Lung (tissue), 16 donors: Measurements from ENCODE around the gene NPTN. TPM values are rescaled to one million over a fixed set of nuclear protein-coding genes. Genes with fewer than 3 reads are reported as not detected.

Source experiments
- ATAC-seq: fragments of 200-7000 bp; cut with Tn5 transposase; one replicate; pipeline ENCODE4 v1.9.1; 2020; ENCODE audit warnings: moderate number of reproducible peaks; ENCODE audit not compliant: insufficient read depth, low FRiP score
- DNase-seq, 3 donors: peaks; one replicate each; pipeline ENCODE4 v3.0.0-alpha.2; 2013 to 2017
- H3K27ac ChIP-seq, 2 donors: one replicate each; pipeline ENCODE4 v1.5.1; 2013; ENCODE audit warnings: mild to moderate bottlenecking in 2 of 2, moderate library complexity in 2 of 2, control low read depth in 1 of 2, inconsistent platforms in 1 of 2, low read depth in 1 of 2, low read length in 1 of 2
- H3K27me3 ChIP-seq, 3 donors: one replicate each; pipeline ENCODE4 v1.5.1; 2013; ENCODE audit warnings: low read length in 2 of 3; ENCODE audit not compliant: control insufficient read depth in 3 of 3, insufficient read depth in 3 of 3
- H3K36me3 ChIP-seq, 4 donors: one replicate each; pipeline ENCODE4 v1.5.1; 2013; ENCODE audit warnings: low read length in 4 of 4, mild to moderate bottlenecking in 1 of 4, moderate library complexity in 1 of 4; ENCODE audit not compliant: control insufficient read depth in 4 of 4, insufficient read depth in 4 of 4
- H3K4me1 ChIP-seq, 5 donors: one replicate each; pipeline ENCODE4 v1.5.1; 2013; ENCODE audit warnings: low read length in 5 of 5, mild to moderate bottlenecking in 2 of 5, moderate library complexity in 1 of 5; ENCODE audit not compliant: control insufficient read depth in 5 of 5, insufficient read depth in 5 of 5
- H3K4me3 ChIP-seq: one replicate; pipeline ENCODE4 v1.5.1; 2013; ENCODE audit warnings: mild to moderate bottlenecking, control low read depth, moderate library complexity
- H3K9ac ChIP-seq, 2 donors: one replicate each; pipeline ENCODE4 v1.5.1; 2013; ENCODE audit warnings: low read length in 2 of 2, control low read depth in 1 of 2; ENCODE audit not compliant: insufficient read depth in 1 of 2
- H3K9me3 ChIP-seq, 4 donors: one replicate each; pipeline ENCODE4 v1.5.1; 2013; ENCODE audit warnings: low read length in 3 of 4, mild to moderate bottlenecking in 1 of 4, moderate library complexity in 1 of 4; ENCODE audit not compliant: control insufficient read depth in 4 of 4, insufficient read depth in 3 of 4
- WGBS, 2 donors: extraction: QIAGEN DNeasy Blood & Tissue Kit; methylation state at CpG; one replicate each; pipeline ENCODE4 v1.1.7; 2013; 5-methylcytosine and 5-hydroxymethylcytosine counted together
- long read RNA-seq, 5 donors: transcript quantifications; one replicate each; lab custom pipeline, GENCODE V29; 2026
- polyA plus RNA-seq, 2 donors: library from polyadenylated mRNA; stranded (reverse); fragments of 200-250 nt; gene quantifications; one replicate each; pipeline ENCODE4 v1.2.1, GENCODE V29; 2013
- total RNA-seq, 2 donors: library from RNA; depleted of rRNA in 1 of 2; stranded (reverse); fragments of >200 nt in 1 of 2; gene quantifications; one replicate each; pipeline ENCODE4 v1.2.1, GENCODE V29; 2014 to 2021
- TF ChIP-seq, protein P1 (sequence below): IDR thresholded peaks from 2 replicates; pipeline ENCODE4 v1.5.1; 2012; ENCODE audit warnings: mild to moderate bottlenecking; ENCODE audit errors: control extremely low read depth, extremely low read depth
- donor health status: control.
- donor health status: control.
- donor health status: Bipolar disorder and iron deficiency.
- donor health status: healthy.
- donor health status: DM: yes; HTN: yes; CAD: no.

Gene NPTN
- total RNA-seq, result 100 to 1,000 TPM; 121 to 123 TPM
- polyA plus RNA-seq, result 100 to 1,000 TPM in 1 of 2 donors, 10 to 100 TPM in 1; 34.1 to 148 TPM
- long read RNA-seq, donor 1, transcript NPTN-202 (8 exons, 2,817 nt), result major isoform, 45 of 52 reads
- long read RNA-seq, donor 1, partial matches to known transcripts, result 6 of 52 reads
- long read RNA-seq, donor 1, other reads (novel, unspliced or antisense), result 0 of 52 reads
- long read RNA-seq, donor 2, transcript NPTN-202 (8 exons, 2,817 nt), result major isoform, 9 of 9 reads
- long read RNA-seq, donor 2, partial matches to known transcripts, result 0 of 9 reads
- long read RNA-seq, donor 2, other reads (novel, unspliced or antisense), result 0 of 9 reads
- long read RNA-seq, donor 3, transcript NPTN-202 (8 exons, 2,817 nt), result major isoform, 15 of 16 reads
- long read RNA-seq, donor 3, partial matches to known transcripts, result 0 of 16 reads
- long read RNA-seq, donor 3, other reads (novel, unspliced or antisense), result 0 of 16 reads
- long read RNA-seq, donor 4, transcript NPTN-202 (8 exons, 2,817 nt), result major isoform, 8 of 8 reads
- long read RNA-seq, donor 4, partial matches to known transcripts, result 0 of 8 reads
- long read RNA-seq, donor 4, other reads (novel, unspliced or antisense), result 0 of 8 reads
- long read RNA-seq, donor 5, transcript NPTN-206 (2 exons, 599 nt), result minor isoform, 6 of 67 reads
- long read RNA-seq, donor 5, transcript NPTN-202 (8 exons, 2,817 nt), result major isoform, 38 of 67 reads
- long read RNA-seq, donor 5, partial matches to known transcripts, result 15 of 67 reads
- long read RNA-seq, donor 5, other reads (novel, unspliced or antisense), result 7 of 67 reads

DNA sequence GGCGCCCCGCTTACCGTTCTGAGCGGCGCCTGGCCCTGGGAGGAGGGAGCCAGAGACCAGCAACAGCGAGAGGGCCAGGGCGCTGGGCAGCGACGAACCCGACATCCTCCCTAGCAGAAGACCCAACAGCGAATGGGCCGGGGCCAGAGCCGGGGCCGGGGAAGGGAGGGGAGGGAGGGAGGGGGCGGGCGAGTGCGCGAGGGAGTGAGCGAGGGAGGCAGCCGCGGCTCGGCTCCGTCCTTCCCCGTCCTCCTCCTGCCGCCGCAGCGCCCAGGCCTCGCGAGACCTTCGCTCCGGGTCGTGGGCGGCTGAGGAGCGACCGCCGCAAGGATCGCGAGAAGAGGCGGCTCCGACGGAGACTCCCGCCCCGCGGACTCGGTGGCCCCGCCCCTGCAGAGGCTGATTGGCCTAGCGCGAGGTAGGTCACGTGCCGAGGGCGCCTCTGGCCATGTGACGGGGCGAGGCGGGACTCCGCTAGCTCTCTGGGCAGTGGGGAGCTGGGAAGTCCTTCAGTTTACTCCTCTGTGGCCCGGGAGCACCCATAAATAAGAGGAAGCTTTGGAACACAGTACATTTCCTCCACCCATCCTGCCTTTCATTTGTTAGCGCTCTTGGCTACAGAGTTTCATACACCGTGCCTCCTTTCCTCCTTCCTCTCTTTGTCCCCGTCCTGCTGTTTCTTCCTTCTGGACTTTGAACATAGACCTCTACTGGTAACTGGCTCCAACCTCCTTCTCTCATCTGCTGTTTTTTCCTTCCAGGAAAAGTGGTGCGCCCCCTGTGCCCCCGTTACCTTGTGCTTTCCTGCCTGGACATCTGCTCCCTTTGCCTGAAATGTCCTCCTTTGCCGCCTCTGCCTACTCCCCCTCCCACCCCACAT is at the start of gene NPTN:
NPTN (minus strand) TSS at position 279 of the 880 bp plus-strand sequence; CDS start at position 105, 174 bp downstream.
- Histone ChIP-seq H3K4me3 (peak within 1 kb of the TSS; percentile 99), H3K27ac (peak within 1 kb of the TSS; percentile 93 to 94), H3K27me3 (peaks cover 0 to 4% (median 0%) of the 10 kb centered on the region in 3 donors), H3K36me3 (no peaks in the 10 kb centered on the region), H3K9me3 (no peaks in the 10 kb centered on the region), H3K4me1 (peaks cover 4 to 42% (median 14%) of the 10 kb centered on the region in 5 donors), H3K9ac (peak within 1 kb of the TSS; percentile 76 to 83)
- peak; percentile 95 for ATAC-seq
- peak; percentile 98 to 99 (median 99) for DNase-seq
- TF ChIP-seq, protein P1, sequence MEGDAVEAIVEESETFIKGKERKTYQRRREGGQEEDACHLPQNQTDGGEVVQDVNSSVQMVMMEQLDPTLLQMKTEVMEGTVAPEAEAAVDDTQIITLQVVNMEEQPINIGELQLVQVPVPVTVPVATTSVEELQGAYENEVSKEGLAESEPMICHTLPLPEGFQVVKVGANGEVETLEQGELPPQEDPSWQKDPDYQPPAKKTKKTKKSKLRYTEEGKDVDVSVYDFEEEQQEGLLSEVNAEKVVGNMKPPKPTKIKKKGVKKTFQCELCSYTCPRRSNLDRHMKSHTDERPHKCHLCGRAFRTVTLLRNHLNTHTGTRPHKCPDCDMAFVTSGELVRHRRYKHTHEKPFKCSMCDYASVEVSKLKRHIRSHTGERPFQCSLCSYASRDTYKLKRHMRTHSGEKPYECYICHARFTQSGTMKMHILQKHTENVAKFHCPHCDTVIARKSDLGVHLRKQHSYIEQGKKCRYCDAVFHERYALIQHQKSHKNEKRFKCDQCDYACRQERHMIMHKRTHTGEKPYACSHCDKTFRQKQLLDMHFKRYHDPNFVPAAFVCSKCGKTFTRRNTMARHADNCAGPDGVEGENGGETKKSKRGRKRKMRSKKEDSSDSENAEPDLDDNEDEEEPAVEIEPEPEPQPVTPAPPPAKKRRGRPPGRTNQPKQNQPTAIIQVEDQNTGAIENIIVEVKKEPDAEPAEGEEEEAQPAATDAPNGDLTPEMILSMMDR, result no peak
- WGBS, 2 donors, result 1 to 3% methylated on average over 37 to 62 of the region's 62 CpGs

DNA sequence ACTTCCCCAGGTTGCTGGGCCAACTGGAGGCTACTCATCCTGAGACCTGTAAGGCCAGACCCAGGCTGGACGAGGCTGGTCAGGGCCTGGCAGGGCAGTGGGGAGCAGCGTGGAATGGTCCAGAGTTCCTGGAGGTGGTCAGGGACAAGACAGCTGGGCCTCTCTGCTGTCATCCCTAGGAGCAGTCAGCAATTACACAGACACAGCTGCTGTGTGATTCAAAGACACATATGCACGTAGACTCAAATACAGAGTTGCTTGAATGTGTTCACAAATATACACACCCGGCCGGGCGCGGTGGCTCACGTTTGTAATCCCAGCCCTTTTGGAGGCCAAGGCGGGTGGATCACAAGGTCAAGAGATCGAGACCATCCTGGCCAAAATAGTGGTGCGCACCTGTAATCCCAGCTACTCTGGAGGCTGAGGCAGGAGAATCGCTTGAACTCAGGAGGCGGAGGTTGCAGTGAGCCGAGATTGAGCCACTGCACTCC is 49.5 kb upstream of the NPTN start:
- H3K27ac ChIP-seq, result no peak overlapping the region
- H3K27me3 ChIP-seq, result no peaks in the 10 kb centered on the region
- no peaks in the 10 kb centered on the region for H3K9me3 ChIP-seq
- WGBS, 2 donors, result 87 to 93% methylated on average over 14 of the region's 14 CpGs
- ATAC-seq, result no peak
- DNase-seq, result no peak
- no peak overlapping the region for H3K4me3 ChIP-seq
- H3K4me1 ChIP-seq, result peaks cover 13 to 21% (median 14%) of the 10 kb centered on the region in 5 donors
- H3K36me3 ChIP-seq, result no peaks in the 10 kb centered on the region
- no peak overlapping the region for H3K9ac ChIP-seq
- TF ChIP-seq, protein P1, result no peak

DNA sequence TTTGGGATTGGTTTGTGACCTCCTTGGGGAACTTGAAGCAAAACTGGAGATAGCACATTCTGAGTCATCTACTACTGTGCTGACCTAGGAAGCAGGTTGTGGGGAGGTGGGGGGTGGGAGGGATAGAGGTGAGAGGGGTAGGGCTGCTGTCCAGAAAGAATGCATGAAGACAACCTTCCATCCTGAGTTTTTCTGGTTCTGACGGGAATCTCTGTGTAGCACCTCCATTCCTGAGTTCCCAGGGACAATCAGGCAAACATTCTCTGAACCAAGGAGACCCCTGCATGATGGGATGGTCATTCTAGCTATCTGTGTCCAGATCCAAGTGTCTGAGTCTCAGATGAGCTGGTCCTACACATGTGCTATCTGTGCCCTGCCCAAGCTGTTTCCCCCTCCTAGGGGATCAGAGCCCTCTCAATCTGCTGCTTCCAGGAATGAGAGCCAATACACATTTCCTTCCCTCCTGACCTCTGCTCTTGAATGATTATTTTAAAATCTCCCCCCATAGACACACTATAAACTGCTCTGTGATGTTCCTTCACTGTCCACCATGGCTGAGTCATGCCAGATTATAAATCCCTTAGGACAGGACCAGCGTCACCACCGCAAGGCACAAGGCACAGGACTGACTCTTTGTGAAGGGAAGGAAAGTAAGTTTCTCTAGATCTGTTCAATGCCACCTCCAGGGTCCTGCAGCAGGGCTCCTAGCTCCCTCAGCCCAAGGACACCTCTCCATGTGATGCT is 48.8 kb upstream of the NPTN start:
- H3K27me3 ChIP-seq, result no peaks in the 10 kb centered on the region
- DNase-seq (no peak), ATAC-seq (no peak)
- no peaks in the 10 kb centered on the region for H3K36me3 ChIP-seq
- no peak overlapping the region for H3K9ac ChIP-seq
- H3K9me3 ChIP-seq, result no peaks in the 10 kb centered on the region
- no peak overlapping the region for H3K27ac ChIP-seq
- H3K4me3 ChIP-seq, result no peak overlapping the region
- 82 to 87% methylated on average over 3 of the region's 3 CpGs for WGBS, 2 donors
- TF ChIP-seq, protein P1, result no peak
- H3K4me1 ChIP-seq, result peaks cover 11 to 21% (median 14%) of the 10 kb centered on the region in 5 donors
